ENCODE data around the gene ABCC10.

- TF ChIP-seq CTCF (IDR thresholded peaks at IDR 0.05) (no peak), POLR2A (IDR thresholded peaks at IDR 0.05) (no peak), POLR2AphosphoS5 (IDR thresholded peaks at IDR 0.05; ENCODE audit: insufficient read depth in 1 of 2, low read depth in 1 of 2) (no peak)
These were observed 31.6 kb upstream of the ABCC10 start for GRCh38 chr6:43395776-43396175.
